Endothelial cell of umbilical vein (primary cell): ENCODE measurements around the gene NRP2. TPM values are rescaled to one million over a fixed set of nuclear protein-coding genes. Genes with fewer than 3 reads are reported as not detected.
A peak's percentile ranks its signal among the peaks of the same experiment; 100 is the strongest.

Experiments used
- BruUV-seq: library from RNA; stranded (reverse); fragments of 400-500 nt; replicated peaks from 2 replicates; lab custom pipeline; 2021; lab: Mats Ljungman, UMichigan
- CTCF ChIA-PET: fragments of 300-600, 350-600 bp; sonication (Branson Sonifier 250); formaldehyde crosslinking; loops from one replicate; lab custom pipeline; 2021; ENCODE audit warnings: antibody characterized with exemption, inconsistent platforms; lab: Charles Lee
- POLR2A ChIA-PET: fragments of 300-600, 350-600 bp; sonication (Branson Sonifier 250); formaldehyde crosslinking; loops from one replicate; lab custom pipeline; 2021; ENCODE audit warnings: antibody characterized with exemption, inconsistent platforms; lab: Charles Lee
- DNase-seq: peaks from one replicate; pipeline ENCODE4 v3.0.0-alpha.2; 2011; ENCODE audit warnings: low read depth, low spot score
- FAIRE-seq: peaks from 2 replicates; lab custom pipeline; 2011; peaks lifted over from hg19 to GRCh38; lab: Jason Lieb, UNC
- H2AFZ ChIP-seq: 2 replicates; pipeline ENCODE4 v1.6.0; 2012; ENCODE audit warnings: low read depth, low read length, control low read depth, inconsistent platforms
- H3K27ac ChIP-seq: 2 replicates; pipeline ENCODE4 v1.5.1; 2011; ENCODE audit warnings: low read depth, mild to moderate bottlenecking, control low read depth, low read length, moderate library complexity; ENCODE audit not compliant: insufficient read depth
- H3K27me3 ChIP-seq, 2 experiments: 2 replicates each; pipeline versions ENCODE4 v1.6.0 to v1.6.1; 2011; ENCODE audit warnings: low read length in 2 of 2, mixed read lengths in 1 of 2; ENCODE audit not compliant: control insufficient read depth in 2 of 2, insufficient read depth in 2 of 2
- H3K36me3 ChIP-seq, 2 experiments: 2 replicates in 1 of 2; 3 replicates in 1 of 2; pipeline ENCODE4 v1.5.1; 2011; ENCODE audit warnings: low read length in 2 of 2, mild to moderate bottlenecking in 1 of 2, moderate library complexity in 1 of 2; ENCODE audit not compliant: control insufficient read depth in 2 of 2, insufficient read depth in 2 of 2; ENCODE audit errors: extremely low read depth in 1 of 2
- H3K4me1 ChIP-seq: 3 replicates; pipeline ENCODE4 v1.5.1; 2011; ENCODE audit warnings: mild to moderate bottlenecking, low read length; ENCODE audit not compliant: control insufficient read depth, insufficient read depth; ENCODE audit errors: extremely low read depth
- H3K4me2 ChIP-seq: 2 replicates; pipeline ENCODE4 v1.6.1; 2011; ENCODE audit warnings: low read length, control low read depth, mixed read lengths; ENCODE audit not compliant: insufficient read depth
- H3K4me3 ChIP-seq, 3 experiments: fragments of 200-600 bp in 1 of 3; sonication (generic), shearing (Covaris generic) in 1 of 3; replicated peaks in 1 of 3; 2 replicates each; pipeline ENCODE4 v1.5.1; 2011 to 2016; ENCODE audit warnings: control low read depth in 3 of 3, low read length in 3 of 3, mild to moderate bottlenecking in 2 of 3, inconsistent platforms in 1 of 3, low read depth in 1 of 3, moderate library complexity in 1 of 3; ENCODE audit not compliant: insufficient read depth in 1 of 3
- H3K79me2 ChIP-seq: 2 replicates; pipeline ENCODE4 v1.6.0; 2012; ENCODE audit warnings: low read length, inconsistent platforms; ENCODE audit not compliant: control insufficient read depth, insufficient read depth
- H3K9ac ChIP-seq: replicated peaks from 2 replicates; pipeline ENCODE3; 2011; ENCODE audit warnings: low read length, control low read depth; ENCODE audit not compliant: insufficient read depth; ENCODE audit errors: extremely low read depth
- H3K9me1 ChIP-seq: replicated peaks from 3 replicates; pipeline ENCODE4 v1.6.0; 2011; ENCODE audit warnings: mild to moderate bottlenecking, low read length; ENCODE audit not compliant: control insufficient read depth, insufficient read depth; ENCODE audit errors: extremely low read depth
- H3K9me3 ChIP-seq: replicated peaks from 2 replicates; pipeline ENCODE4 v1.5.1; 2012; ENCODE audit warnings: low read length, inconsistent platforms; ENCODE audit not compliant: control insufficient read depth, insufficient read depth
- H4K20me1 ChIP-seq: replicated peaks from 2 replicates; pipeline ENCODE3; 2011; ENCODE audit warnings: mild to moderate bottlenecking, low read length; ENCODE audit not compliant: control insufficient read depth, insufficient read depth; ENCODE audit errors: extremely low read depth
- EZH2 ChIP-seq: IDR thresholded peaks from 2 replicates; pipeline ENCODE4 v1.6.1; 2012; ENCODE audit warnings: borderline replicate concordance, low read depth, mild to moderate bottlenecking, moderate library complexity, low read length, inconsistent platforms; ENCODE audit not compliant: severe bottlenecking
- FOS ChIP-seq: IDR thresholded peaks from 2 replicates; pipeline ENCODE4 v1.6.1; 2011; ENCODE audit warnings: mild to moderate bottlenecking, low read length, moderate library complexity, borderline replicate concordance; ENCODE audit not compliant: insufficient read depth
- GATA2 ChIP-seq: IDR thresholded peaks from 2 replicates; pipeline ENCODE4 v1.7.0; 2011; ENCODE audit warnings: low read depth, mild to moderate bottlenecking, moderate library complexity, mixed read lengths, low read length; ENCODE audit not compliant: insufficient read length, insufficient read depth
- JUN ChIP-seq: IDR thresholded peaks from 2 replicates; pipeline ENCODE4 v1.6.1; 2011; ENCODE audit warnings: borderline replicate concordance, low read depth; ENCODE audit not compliant: insufficient read length, insufficient read depth
- MYC ChIP-seq: IDR thresholded peaks from one replicate; pipeline ENCODE4 v1.6.1; 2011; ENCODE audit warnings: mild to moderate bottlenecking, low read depth, low read length
- POLR2A ChIP-seq: IDR thresholded peaks from 2 replicates; pipeline ENCODE4 v1.6.1; 2012; ENCODE audit warnings: low read depth, mild to moderate bottlenecking, control low read depth, low read length
- POLR2AphosphoS5 ChIP-seq: IDR thresholded peaks from 2 replicates; pipeline ENCODE4 v1.6.1; 2012; ENCODE audit warnings: low read depth, mild to moderate bottlenecking, control low read depth, low read length, moderate library complexity; ENCODE audit not compliant: insufficient read depth
- dilution Hi-C: fragments of 300-500 bp; cut with MboI; formaldehyde crosslinking; loops from one replicate; pipeline ENCODE4 v1.15.0; 2019; ENCODE audit warnings: low sequenced_read_pairs; ENCODE audit not compliant: extremely low pct_ligation_motif_present
- intact Hi-C: fragments of 100-400 bp; cut with micrococcal nuclease; formaldehyde crosslinking; loops from one replicate; pipeline ENCODE4 v1.10.0; 2022
- polyA plus RNA-seq, 4 experiments: library from polyadenylated mRNA; depleted of rRNA in 3 of 4; stranded (reverse) in 3 of 4; unstranded in 1 of 4; fragments of >200 nt; gene quantifications; 2 replicates each; pipeline versions ENCODE4 v1.2.1 to v1.2.3, GENCODE V29; 2011 to 2012; ENCODE audit warnings: missing spikeins in 1 of 4
- total RNA-seq: library from RNA; stranded (reverse); gene quantifications from 2 replicates; pipeline ENCODE4 v1.2.3, GENCODE V29; 2021
- TF ChIP-seq, protein P1 (sequence below): IDR thresholded peaks from 2 replicates; pipeline ENCODE4 v1.6.1; 2011; ENCODE audit not compliant: insufficient read depth, insufficient read length
- TF ChIP-seq, protein P2 (sequence below), 2 donors: IDR thresholded peaks; 1 replicate in 1 of 2; 2 replicates in 1 of 2; pipeline ENCODE4 v1.5.1; 2011; ENCODE audit warnings: low read length in 2 of 2, mild to moderate bottlenecking in 2 of 2, moderate library complexity in 2 of 2, control low read depth in 1 of 2, inconsistent platforms in 1 of 2, low read depth in 1 of 2; ENCODE audit not compliant: insufficient read depth in 1 of 2; ENCODE audit errors: extremely low read depth in 1 of 2

NRP2 gene
- total and polyA plus RNA-seq, 2 donors (not counting 3 experiments of a cell fraction or from before 2014, with no cell fraction given), result 160 to 240 TPM

DNA sequence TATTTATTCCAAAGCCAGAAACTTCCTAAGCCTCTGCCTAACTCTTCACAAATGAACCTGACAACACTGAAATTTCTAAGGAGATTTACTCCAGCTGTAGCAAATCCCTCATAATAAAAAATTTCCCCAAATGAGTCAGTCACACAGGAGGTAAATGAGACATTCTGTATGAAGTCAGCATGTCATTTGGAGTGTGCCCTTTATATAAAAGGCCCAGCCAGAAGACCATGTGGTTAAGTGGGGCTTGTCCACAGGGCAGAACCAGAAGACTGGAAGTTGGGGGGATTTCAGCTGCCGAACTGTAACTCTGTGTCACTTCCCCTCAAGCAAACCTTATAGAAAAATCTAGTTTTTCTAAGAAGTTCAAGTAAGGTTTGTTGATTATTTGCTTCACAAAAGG, 30.2 kb downstream of the NRP2 start:
- CTCF ChIA-PET, result interaction anchor here (0.7 to 2.4 kb wide), 7 partner anchors 9 to 841 kb away, joined by 3 to 11 read pairs (median 3); partner anchors contain the start of gene NRP2

DNA sequence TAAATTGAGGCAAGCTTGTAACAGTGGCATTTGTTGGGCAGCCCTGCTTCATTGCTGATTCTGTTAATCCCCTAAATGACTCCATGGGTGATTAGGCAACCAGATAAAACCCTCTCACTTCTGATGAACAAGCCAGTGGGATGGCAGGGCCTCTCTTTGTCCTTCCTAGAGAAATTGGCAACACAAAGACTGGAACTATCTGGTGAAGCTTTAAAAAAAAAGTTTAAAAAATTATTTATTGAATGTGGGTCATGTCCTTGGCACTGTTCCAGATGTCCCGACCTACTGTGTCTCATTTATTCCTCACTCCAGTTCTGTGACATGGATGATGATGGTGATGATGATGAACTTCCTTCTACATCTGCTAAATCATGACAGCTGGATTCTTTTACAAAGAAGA, 30.8 kb downstream of the NRP2 start:
- H3K4me2 ChIP-seq, result peak overlapping the region; percentile 45
- intact Hi-C loops, result no loop called here
- H3K79me2 ChIP-seq, result peaks cover 2% of the 10 kb centered on the region
- peak; percentile 69 for DNase-seq
- no TSS peak for BruUV-seq
- no peaks in the 10 kb centered on the region for H3K27me3 ChIP-seq
- dilution Hi-C loops, result no loop called here
- H3K9me3 ChIP-seq, result no peaks in the 10 kb centered on the region
- H3K36me3 ChIP-seq, result peaks cover 2 to 10% of the 10 kb centered on the region in 2 experiments
- ChIA-PET CTCF (interaction anchor here (0.7 to 2.4 kb wide), 5 partner anchors 8 to 841 kb away, joined by 3 to 11 read pairs (median 4); no protein-coding TSS in a partner anchor), POLR2A (interaction anchor here (1.6 kb wide), 1 partner anchor 31 kb away, joined by 5 read pairs; the partner anchor contains the start of gene NRP2)
- no peak for TF ChIP-seq MYC
- TF ChIP-seq FOS, result no peak
- TF ChIP-seq, protein P1, sequence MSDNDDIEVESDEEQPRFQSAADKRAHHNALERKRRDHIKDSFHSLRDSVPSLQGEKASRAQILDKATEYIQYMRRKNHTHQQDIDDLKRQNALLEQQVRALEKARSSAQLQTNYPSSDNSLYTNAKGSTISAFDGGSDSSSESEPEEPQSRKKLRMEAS, result no peak
- no peak for TF ChIP-seq EZH2
- TF ChIP-seq JUN, result no peak
- TF ChIP-seq, protein P2, sequence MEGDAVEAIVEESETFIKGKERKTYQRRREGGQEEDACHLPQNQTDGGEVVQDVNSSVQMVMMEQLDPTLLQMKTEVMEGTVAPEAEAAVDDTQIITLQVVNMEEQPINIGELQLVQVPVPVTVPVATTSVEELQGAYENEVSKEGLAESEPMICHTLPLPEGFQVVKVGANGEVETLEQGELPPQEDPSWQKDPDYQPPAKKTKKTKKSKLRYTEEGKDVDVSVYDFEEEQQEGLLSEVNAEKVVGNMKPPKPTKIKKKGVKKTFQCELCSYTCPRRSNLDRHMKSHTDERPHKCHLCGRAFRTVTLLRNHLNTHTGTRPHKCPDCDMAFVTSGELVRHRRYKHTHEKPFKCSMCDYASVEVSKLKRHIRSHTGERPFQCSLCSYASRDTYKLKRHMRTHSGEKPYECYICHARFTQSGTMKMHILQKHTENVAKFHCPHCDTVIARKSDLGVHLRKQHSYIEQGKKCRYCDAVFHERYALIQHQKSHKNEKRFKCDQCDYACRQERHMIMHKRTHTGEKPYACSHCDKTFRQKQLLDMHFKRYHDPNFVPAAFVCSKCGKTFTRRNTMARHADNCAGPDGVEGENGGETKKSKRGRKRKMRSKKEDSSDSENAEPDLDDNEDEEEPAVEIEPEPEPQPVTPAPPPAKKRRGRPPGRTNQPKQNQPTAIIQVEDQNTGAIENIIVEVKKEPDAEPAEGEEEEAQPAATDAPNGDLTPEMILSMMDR (IDR thresholded peaks at IDR 0.05; ENCODE audit: extremely low read depth in 1 of 2, insufficient read depth in 1 of 2, low read depth in 1 of 2, low read length in 2 of 2), result no peak
- no peak for TF ChIP-seq POLR2AphosphoS5
- TF ChIP-seq POLR2A, result no peak
- TF ChIP-seq GATA2, result no peak
- peak overlapping the region; percentile 60 for H3K27ac ChIP-seq
- no peaks in the 10 kb centered on the region for H3K9me1 ChIP-seq
- H3K9ac ChIP-seq, result peak overlapping the region; percentile 15
- H3K4me3 ChIP-seq, result no peak overlapping the region
- no peak for FAIRE-seq
- H4K20me1 ChIP-seq, result no peaks in the 10 kb centered on the region
- no peak overlapping the region for H2AFZ ChIP-seq
- H3K4me1 ChIP-seq, result peaks cover 30% of the 10 kb centered on the region

More for the DNA sequence above, 30.2 kb downstream of the NRP2 start:
- Histone ChIP-seq H3K9me3 (no peaks in the 10 kb centered on the region), H3K9me1 (no peaks in the 10 kb centered on the region), H3K27ac (peak overlapping the region; percentile 60), H3K4me1 (peaks cover 36% of the 10 kb centered on the region), H3K36me3 (peaks cover 2 to 10% of the 10 kb centered on the region in 2 experiments), H3K27me3 (no peaks in the 10 kb centered on the region), H3K4me3 (no peak overlapping the region), H3K79me2 (peaks cover 2% of the 10 kb centered on the region), H2AFZ (no peak overlapping the region), H4K20me1 (no peaks in the 10 kb centered on the region), H3K9ac (peak overlapping the region; percentile 15), H3K4me2 (no peak overlapping the region)
- POLR2A ChIA-PET, result interaction anchor here (1.6 kb wide), 1 partner anchor 30 kb away, joined by 5 read pairs; the partner anchor contains the start of gene NRP2
- intact Hi-C loops, result no loop called here
- no TSS peak for BruUV-seq
- TF ChIP-seq POLR2AphosphoS5 (peak; percentile 15), FOS (peak; percentile 65)
- TF ChIP-seq, protein P1, result no peak
- DNase-seq (peak; percentile 68), FAIRE-seq (peak; percentile 85)
- dilution Hi-C loops, result no loop called here
